Measurements from ENCODE around the gene AHCY. TPM values are rescaled to one million over a fixed set of nuclear protein-coding genes. Genes with fewer than 3 reads are reported as not detected.
"Not testable (repeated sequence)": the region's sequence is repeated elsewhere in the genome, so short reads cannot be mapped to it uniquely, and the experiment has no call there.

The AHCY gene
- 120 and 122 TPM in 2 replicates for total RNA-seq

DNA sequence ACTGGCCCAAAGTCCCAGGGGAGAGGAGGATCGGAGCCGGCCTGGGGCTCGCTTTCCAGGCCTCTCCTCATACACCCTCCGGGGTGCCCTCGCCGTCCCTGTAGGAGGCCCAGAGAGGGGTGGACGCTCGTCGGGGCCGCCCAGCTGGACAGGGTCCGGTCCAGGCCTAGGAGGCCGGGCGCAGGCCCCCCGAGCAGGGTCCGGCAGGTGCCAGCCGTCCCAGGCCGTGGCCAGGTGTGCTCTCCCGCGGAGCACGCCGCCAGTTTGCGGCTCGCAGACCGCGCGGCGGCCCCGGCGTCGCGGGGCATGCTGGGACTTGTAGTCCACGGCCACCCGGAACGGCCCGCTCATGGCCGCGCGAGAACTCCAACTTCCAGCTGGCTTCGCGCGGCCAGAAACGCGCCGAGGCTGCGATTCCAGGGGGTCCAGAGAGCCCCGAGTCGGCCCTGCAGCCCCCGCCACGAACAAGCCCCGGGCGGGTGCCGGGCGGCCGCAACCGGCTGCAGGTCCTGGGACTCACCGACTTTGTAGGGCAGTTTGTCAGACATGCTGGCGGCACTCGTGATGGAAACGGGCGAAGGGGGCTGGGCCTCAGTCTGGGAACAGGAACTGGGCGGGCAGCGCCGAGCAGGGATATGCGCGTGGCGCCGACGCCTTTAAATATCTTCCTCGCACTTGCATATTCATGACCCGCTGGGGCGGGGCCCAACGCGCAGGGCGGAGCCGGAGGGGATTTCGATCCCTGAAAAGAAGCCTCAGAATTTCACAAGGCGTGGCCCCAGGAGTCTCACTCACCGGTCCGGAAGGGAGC is at the start of gene AHCY:
AHCY (minus strand) TSS at position 633 of the 811 bp plus-strand sequence; CDS start at position 548, 85 bp downstream.
- intact Hi-C loops (cut with micrococcal nuclease) = loop anchor here (1.0 to 2.0 kb wide), 4 partner anchors 60 to 573 kb away; partner anchors contain the start of genes ACSS2, DYNLRB1, EIF2S2 and ITCH
- Mint-ChIP-seq H3K4me1 (ENCODE audit: low read depth) (peaks cover 13% of the 10 kb centered on the region), H3K27me3 (ENCODE audit: low read depth) (peaks cover 2% of the 10 kb centered on the region), H3K27ac (peak within 1 kb of the TSS; percentile 88), H3K4me3 (ENCODE audit: low read depth) (peak within 1 kb of the TSS; percentile 87), H3K9me3 (no peaks in the 10 kb centered on the region), H3K36me3 (ENCODE audit: low read depth) (peaks cover 6% of the 10 kb centered on the region)
- DNase-seq (ENCODE audit: low spot score) = peak; percentile 93

GRCh38 chr20:34350095-34350494 is 46.9 kb upstream of the AHCY start:
- peak overlapping the region; percentile 24 for H3K27ac Mint-ChIP-seq
- H3K9me3 Mint-ChIP-seq = no peaks in the 10 kb centered on the region
- no peaks in the 10 kb centered on the region for H3K27me3 Mint-ChIP-seq (ENCODE audit: low read depth)
- H3K4me3 Mint-ChIP-seq (ENCODE audit: low read depth) = no peak overlapping the region
- intact Hi-C loops (cut with micrococcal nuclease) = no loop called here
- DNase-seq (ENCODE audit: low spot score) = no peak
- H3K4me1 Mint-ChIP-seq (ENCODE audit: low read depth) = peaks cover 9% of the 10 kb centered on the region
- H3K36me3 Mint-ChIP-seq (ENCODE audit: low read depth) = no peaks in the 10 kb centered on the region

- intact Hi-C loops (cut with micrococcal nuclease) = no loop called here
- Mint-ChIP-seq H3K27me3 (ENCODE audit: low read depth) (no peaks in the 10 kb centered on the region), H3K9me3 (no peaks in the 10 kb centered on the region), H3K4me1 (ENCODE audit: low read depth) (peaks cover 9% of the 10 kb centered on the region), H3K4me3 (ENCODE audit: low read depth) (no peak overlapping the region), H3K27ac (no peak overlapping the region), H3K36me3 (ENCODE audit: low read depth) (no peaks in the 10 kb centered on the region)
- DNase-seq (ENCODE audit: low spot score) = no peak
Measured at GRCh38 chr20:34347571-34347970, 44.4 kb upstream of the AHCY start.

- H3K4me1 Mint-ChIP-seq (ENCODE audit: low read depth); H3K36me3 Mint-ChIP-seq (ENCODE audit: low read depth); intact Hi-C loops (cut with micrococcal nuclease); DNase-seq (ENCODE audit: low spot score); H3K27ac Mint-ChIP-seq; H3K27me3 Mint-ChIP-seq (ENCODE audit: low read depth); H3K9me3 Mint-ChIP-seq; H3K4me3 Mint-ChIP-seq (ENCODE audit: low read depth): not testable (repeated sequence)
Measured at GRCh38 chr20:34346533-34346865, 43.3 kb upstream of the AHCY start.

DNA sequence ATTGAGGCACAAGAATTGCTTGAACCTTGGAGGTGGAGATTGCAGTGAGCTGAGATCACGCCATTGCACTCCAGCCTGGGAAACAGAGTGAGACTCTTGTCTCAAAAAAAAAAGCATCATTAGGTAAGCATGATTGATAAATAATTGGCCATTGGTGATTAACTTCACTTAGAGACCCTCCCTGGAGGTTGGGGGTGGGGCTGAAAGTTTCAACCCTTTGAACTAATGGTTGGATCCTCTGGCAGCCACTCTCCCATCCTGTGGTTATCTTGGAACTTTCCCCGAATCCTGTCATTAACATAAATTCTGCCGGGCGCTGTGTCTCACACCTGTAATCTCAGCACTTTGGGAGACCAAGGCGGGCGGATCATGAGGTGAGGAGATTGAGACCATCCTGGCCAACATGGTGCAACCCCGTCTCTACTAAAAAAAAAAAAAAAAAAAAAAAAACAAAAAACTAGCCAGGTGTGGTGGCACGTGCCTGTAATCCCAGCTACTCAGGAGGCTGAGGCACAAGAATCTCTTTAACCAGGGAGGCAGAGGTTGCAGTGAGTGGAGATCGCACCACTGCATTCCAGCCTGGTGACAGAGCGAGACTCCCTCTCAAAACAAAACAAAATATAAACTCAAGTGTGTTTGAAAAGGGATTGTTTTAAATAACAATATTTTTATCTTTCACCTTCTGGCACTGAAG is 42.8 kb upstream of the AHCY start:
- intact Hi-C loops (cut with micrococcal nuclease); H3K27me3 Mint-ChIP-seq (ENCODE audit: low read depth); H3K4me1 Mint-ChIP-seq (ENCODE audit: low read depth); H3K27ac Mint-ChIP-seq; H3K4me3 Mint-ChIP-seq (ENCODE audit: low read depth); DNase-seq (ENCODE audit: low spot score); H3K36me3 Mint-ChIP-seq (ENCODE audit: low read depth); H3K9me3 Mint-ChIP-seq: not testable (repeated sequence)

GRCh38 chr20:34345402-34345736 is 42.2 kb upstream of the AHCY start:
- intact Hi-C loops (cut with micrococcal nuclease) = no loop called here
- Mint-ChIP-seq H3K4me3 (ENCODE audit: low read depth) (no peak overlapping the region), H3K36me3 (ENCODE audit: low read depth) (no peaks in the 10 kb centered on the region), H3K27me3 (ENCODE audit: low read depth) (no peaks in the 10 kb centered on the region), H3K9me3 (no peaks in the 10 kb centered on the region), H3K27ac (no peak overlapping the region), H3K4me1 (ENCODE audit: low read depth) (peaks cover 9% of the 10 kb centered on the region)
- DNase-seq (ENCODE audit: low spot score) = no peak

- no peaks in the 10 kb centered on the region for H3K27me3 Mint-ChIP-seq (ENCODE audit: low read depth)
- intact Hi-C loops (cut with micrococcal nuclease) = no loop called here
- H3K4me3 Mint-ChIP-seq (ENCODE audit: low read depth) = no peak overlapping the region
- no peaks in the 10 kb centered on the region for H3K9me3 Mint-ChIP-seq
- H3K36me3 Mint-ChIP-seq (ENCODE audit: low read depth) = no peaks in the 10 kb centered on the region
- no peaks in the 10 kb centered on the region for H3K4me1 Mint-ChIP-seq (ENCODE audit: low read depth)
- no peak for DNase-seq (ENCODE audit: low spot score)
- H3K27ac Mint-ChIP-seq = no peak overlapping the region
Measured at GRCh38 chr20:34344238-34344637, 41.1 kb upstream of the AHCY start.

DNA sequence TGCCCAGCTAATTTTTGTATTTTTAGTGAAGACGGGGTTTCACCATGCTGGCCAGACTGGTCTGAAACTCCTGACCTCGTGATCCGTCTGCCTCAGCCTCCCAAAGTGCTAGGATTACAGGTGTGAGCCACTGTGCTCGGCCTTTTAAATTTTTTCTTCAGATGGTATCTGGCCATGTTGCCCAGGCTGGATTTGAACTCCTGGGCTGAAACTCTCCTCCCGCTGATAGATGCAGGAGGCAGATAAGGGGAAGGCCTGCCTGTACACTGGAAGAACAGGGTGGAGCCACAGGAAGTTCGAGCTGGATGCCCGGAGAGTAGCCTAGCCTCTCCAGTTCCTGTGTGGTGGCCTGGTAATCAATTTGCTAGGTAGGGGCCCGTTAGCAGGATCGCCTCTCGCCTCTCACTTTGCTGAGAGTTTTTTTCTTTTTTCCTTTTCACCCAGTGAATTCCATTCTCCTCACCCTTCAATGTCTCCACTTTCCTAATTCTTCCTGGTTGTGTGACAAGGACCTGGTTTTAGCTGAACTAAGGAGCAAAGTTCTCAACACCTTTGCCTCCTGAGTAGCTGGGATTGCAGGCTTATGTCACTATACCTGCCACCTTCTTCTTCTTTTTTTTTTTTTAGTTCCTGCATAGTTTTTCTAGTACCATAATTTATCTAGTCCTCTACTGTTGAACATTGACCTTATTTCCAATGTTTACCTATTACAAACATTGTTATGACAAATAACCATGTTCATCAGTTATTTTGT is 40.5 kb upstream of the AHCY start:
- intact Hi-C loops (cut with micrococcal nuclease) = no loop called here
- H3K4me3 Mint-ChIP-seq (ENCODE audit: low read depth) = no peak overlapping the region
- no peak overlapping the region for H3K27ac Mint-ChIP-seq
- DNase-seq (ENCODE audit: low spot score) = no peak
- no peaks in the 10 kb centered on the region for H3K9me3 Mint-ChIP-seq
- no peaks in the 10 kb centered on the region for H3K27me3 Mint-ChIP-seq (ENCODE audit: low read depth)
- no peaks in the 10 kb centered on the region for H3K4me1 Mint-ChIP-seq (ENCODE audit: low read depth)
- no peaks in the 10 kb centered on the region for H3K36me3 Mint-ChIP-seq (ENCODE audit: low read depth)

- H3K4me3 Mint-ChIP-seq (ENCODE audit: low read depth); H3K36me3 Mint-ChIP-seq (ENCODE audit: low read depth); H3K4me1 Mint-ChIP-seq (ENCODE audit: low read depth); DNase-seq (ENCODE audit: low spot score); H3K9me3 Mint-ChIP-seq; H3K27ac Mint-ChIP-seq; H3K27me3 Mint-ChIP-seq (ENCODE audit: low read depth); intact Hi-C loops (cut with micrococcal nuclease): not testable (repeated sequence)
Measured at GRCh38 chr20:34341199-34341598, 38.0 kb upstream of the AHCY start.

GRCh38 chr20:34340726-34341125 is 37.6 kb upstream of the AHCY start:
- H3K4me3 Mint-ChIP-seq (ENCODE audit: low read depth); H3K27ac Mint-ChIP-seq; DNase-seq (ENCODE audit: low spot score); H3K4me1 Mint-ChIP-seq (ENCODE audit: low read depth); intact Hi-C loops (cut with micrococcal nuclease); H3K27me3 Mint-ChIP-seq (ENCODE audit: low read depth); H3K9me3 Mint-ChIP-seq; H3K36me3 Mint-ChIP-seq (ENCODE audit: low read depth): not testable (repeated sequence)

DNA sequence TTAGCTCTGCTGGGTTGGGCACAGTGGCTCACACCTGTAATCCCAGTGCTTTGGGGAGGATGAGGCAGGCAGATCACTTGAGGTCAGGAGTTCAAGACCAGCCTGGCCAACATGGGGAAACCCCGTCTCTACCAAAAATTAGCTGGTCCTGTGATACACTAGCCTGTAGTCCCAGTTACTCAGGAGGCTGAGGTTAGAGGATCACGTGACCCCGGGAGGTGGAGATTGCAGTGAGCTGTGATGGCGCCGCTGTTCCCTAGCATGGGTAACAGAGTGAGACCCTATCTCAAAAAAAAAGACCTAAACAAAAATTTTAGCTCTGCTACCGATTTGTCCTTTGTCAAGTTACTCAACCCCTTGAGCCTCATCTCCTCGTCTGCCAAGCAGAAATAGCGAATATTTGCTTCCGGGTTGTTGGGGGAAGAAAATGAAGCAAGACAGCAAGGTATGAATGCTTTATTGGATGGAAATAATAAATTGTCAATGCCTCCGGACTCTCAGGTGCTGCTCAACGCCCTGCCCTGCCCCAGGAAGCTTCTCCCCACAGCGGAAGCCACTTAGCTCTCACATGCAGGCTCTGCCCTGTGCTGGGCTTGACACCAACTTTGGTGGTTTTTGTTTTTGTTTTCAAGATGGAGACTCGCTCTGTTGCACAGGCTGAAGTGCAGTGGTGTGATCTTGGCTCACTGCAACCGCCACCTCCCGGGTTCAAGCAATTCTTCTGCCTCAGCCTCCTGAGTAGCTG is 35.0 kb upstream of the AHCY start:
- Mint-ChIP-seq H3K27ac (no peak overlapping the region), H3K4me3 (ENCODE audit: low read depth) (no peak overlapping the region), H3K27me3 (ENCODE audit: low read depth) (no peaks in the 10 kb centered on the region)

GRCh38 chr20:34337544-34337943 is 34.4 kb upstream of the AHCY start:
- no peak overlapping the region for H3K4me3 Mint-ChIP-seq (ENCODE audit: low read depth)
- no peaks in the 10 kb centered on the region for H3K27me3 Mint-ChIP-seq (ENCODE audit: low read depth)
- H3K36me3 Mint-ChIP-seq (ENCODE audit: low read depth) = no peaks in the 10 kb centered on the region
- peaks cover 10% of the 10 kb centered on the region for H3K4me1 Mint-ChIP-seq (ENCODE audit: low read depth)
- DNase-seq (ENCODE audit: low spot score) = no peak
- no peak overlapping the region for H3K27ac Mint-ChIP-seq
- intact Hi-C loops (cut with micrococcal nuclease) = no loop called here
- H3K9me3 Mint-ChIP-seq = no peaks in the 10 kb centered on the region

More for the DNA sequence above, 35.0 kb upstream of the AHCY start:
- DNase-seq (ENCODE audit: low spot score) = no peak
- intact Hi-C loops (cut with micrococcal nuclease) = no loop called here
- no peaks in the 10 kb centered on the region for H3K36me3 Mint-ChIP-seq (ENCODE audit: low read depth)
- peaks cover 10% of the 10 kb centered on the region for H3K4me1 Mint-ChIP-seq (ENCODE audit: low read depth)
- H3K9me3 Mint-ChIP-seq = no peaks in the 10 kb centered on the region

Data from activated T-helper 2 cell treated with anti-CD3 and anti-CD28 coated beads, Interferon-gamma antibody, Interleukin-2, Interleukin-4, amounts not matched to agents 10 μg/mL and 5 μg/mL and 100 μg/mL, durations not matched to agents 14 hours and 24 hours and 36 hours (primary cell).